ENCODE data around the gene SH3D19.

DNA sequence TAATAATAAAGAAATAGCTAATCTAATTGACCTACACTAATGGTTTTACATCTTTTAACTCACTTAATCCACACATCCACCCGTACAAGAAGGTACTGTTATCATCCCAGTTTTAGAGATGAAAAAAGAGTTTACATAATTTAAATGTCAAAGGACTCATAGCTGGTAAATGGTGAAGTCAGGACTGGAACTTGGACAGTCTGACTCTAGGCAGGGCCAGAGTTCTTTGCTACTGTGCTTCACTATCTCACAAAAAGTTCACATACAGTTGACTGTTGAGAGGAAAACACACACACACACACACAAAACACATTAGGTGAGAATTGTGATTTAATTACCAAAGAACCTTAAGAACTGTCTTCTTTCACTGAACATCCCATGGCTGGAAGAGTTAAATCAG is 119.7 kb downstream of the SH3D19 start:
- TF ChIP-seq, protein P1, sequence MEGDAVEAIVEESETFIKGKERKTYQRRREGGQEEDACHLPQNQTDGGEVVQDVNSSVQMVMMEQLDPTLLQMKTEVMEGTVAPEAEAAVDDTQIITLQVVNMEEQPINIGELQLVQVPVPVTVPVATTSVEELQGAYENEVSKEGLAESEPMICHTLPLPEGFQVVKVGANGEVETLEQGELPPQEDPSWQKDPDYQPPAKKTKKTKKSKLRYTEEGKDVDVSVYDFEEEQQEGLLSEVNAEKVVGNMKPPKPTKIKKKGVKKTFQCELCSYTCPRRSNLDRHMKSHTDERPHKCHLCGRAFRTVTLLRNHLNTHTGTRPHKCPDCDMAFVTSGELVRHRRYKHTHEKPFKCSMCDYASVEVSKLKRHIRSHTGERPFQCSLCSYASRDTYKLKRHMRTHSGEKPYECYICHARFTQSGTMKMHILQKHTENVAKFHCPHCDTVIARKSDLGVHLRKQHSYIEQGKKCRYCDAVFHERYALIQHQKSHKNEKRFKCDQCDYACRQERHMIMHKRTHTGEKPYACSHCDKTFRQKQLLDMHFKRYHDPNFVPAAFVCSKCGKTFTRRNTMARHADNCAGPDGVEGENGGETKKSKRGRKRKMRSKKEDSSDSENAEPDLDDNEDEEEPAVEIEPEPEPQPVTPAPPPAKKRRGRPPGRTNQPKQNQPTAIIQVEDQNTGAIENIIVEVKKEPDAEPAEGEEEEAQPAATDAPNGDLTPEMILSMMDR (IDR thresholded peaks at IDR 0.05): no peak
- no peak for TF ChIP-seq POLR2A (IDR thresholded peaks at IDR 0.05)

Measured in esophagus squamous epithelium (tissue), 4 donors.